Peyer's patch (tissue), 4 donors: ENCODE results near the gene TDO2.

Source experiments
- CTCF ChIP-seq, 6 experiments: fragments of 450-650 bp in 4 of 6; fragments of 200-600 bp in 2 of 6; sonication (generic) in 1 of 6; IDR thresholded peaks; one replicate each; pipeline ENCODE4 v1.5.1; 2017 to 2019; ENCODE audit warnings: antibody characterized with exemption in 6 of 6, mild to moderate bottlenecking in 3 of 6, moderate library complexity in 1 of 6
- POLR2A ChIP-seq, 2 donors: fragments of 450-650 bp; IDR thresholded peaks; one replicate each; pipeline ENCODE4 v1.5.1; 2017; ENCODE audit warnings: antibody characterized with exemption in 2 of 2, mild to moderate bottlenecking in 2 of 2, moderate library complexity in 2 of 2

- no peak for TF ChIP-seq CTCF (IDR thresholded peaks at IDR 0.05)
- TF ChIP-seq POLR2A (IDR thresholded peaks at IDR 0.05), result no peak
These were observed 27.6 kb upstream of the TDO2 start for GRCh38 chr4:155875878-155876277.
